Measurements from ENCODE around the gene PPARG.

PPARG gene

DNA sequence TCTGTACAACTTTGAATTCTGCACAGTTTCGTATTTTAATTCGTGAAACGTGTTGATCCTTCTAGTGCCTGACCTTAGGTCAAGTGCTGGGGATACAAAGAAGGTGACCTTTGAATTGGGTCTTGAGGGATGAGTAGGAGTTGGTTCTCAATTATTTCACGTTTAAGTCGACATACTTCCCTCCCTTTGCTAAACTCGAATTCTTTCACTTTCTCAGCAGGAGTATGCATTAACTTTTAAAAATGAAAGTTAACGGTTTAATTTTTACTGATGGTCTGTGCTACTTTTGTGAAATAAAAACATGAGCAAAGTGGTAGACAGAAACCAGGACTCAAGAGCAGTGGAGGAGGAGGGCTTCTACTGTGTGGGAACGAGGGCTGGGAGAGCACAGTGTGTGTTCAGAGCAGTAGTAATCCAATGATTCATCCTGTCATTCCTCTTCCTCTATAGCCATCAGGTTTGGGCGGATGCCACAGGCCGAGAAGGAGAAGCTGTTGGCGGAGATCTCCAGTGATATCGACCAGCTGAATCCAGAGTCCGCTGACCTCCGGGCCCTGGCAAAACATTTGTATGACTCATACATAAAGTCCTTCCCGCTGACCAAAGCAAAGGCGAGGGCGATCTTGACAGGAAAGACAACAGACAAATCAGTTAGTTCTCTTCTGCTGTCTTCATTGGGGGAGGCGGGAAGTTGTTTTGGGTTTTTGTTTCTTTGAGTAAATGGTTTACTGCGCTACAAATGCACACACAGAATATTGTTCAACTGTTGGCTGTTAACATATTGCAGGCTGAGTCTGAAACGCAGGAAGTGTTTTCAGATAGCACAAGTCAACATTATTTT is 116.8 kb downstream of the PPARG start:
- H3K4me3 ChIP-seq (ENCODE audit: low read depth, low read length): no peak overlapping the region
- no peak for TF ChIP-seq CTCF (IDR thresholded peaks at IDR 0.05; ENCODE audit: low read depth, low read length, missing control alignments)
- no peak for DNase-seq (ENCODE audit: low read depth)

- no peak for DNase-seq (ENCODE audit: low read depth)
- TF ChIP-seq CTCF (IDR thresholded peaks at IDR 0.05; ENCODE audit: low read depth, low read length, missing control alignments): no peak
- no peak overlapping the region for H3K4me3 ChIP-seq (ENCODE audit: low read depth, low read length)
Measured at GRCh38 chr3:12408984-12409683, 120.3 kb downstream of the PPARG start.

DNA sequence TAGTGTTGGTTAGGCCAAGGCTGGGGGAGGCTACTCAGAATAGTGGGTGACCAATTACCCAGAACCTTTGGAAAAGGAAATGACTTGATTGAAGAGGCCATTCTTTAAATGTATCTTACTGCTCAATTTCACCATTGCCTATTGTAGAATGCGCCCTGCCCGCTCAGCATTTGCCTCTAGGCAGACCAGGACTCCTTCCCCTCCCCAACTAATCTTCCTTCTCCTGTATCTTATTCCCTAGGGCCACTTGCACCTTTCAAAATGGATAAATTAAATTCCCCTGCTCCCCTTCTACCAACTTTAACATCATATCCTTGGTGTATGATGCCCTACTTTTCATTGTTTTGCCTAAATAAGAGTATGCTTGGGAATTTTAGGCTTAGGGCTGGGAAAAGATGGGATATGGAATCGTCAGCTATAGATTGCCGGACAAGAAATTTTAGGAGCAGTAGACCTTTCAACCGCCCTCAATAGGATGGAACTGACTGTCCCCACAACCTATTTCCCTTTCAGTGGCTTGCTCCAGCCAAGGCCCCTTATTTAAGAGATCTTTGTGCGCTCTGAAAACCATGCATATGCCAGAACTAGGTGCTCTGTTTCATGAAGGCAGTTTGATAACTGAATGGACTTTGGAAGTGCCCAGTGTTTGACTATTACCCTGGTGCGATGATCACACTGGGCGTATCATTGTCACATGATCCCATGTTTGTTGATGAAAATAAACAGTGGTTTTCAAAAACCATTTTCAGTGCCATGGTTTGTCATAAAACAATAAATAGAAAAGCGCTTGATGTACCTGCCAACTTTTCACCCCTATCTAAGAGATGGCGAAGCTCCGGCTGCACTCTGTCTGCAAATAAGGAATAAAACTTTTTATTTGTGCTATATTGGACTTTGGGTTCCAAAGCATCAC is 121.1 kb downstream of the PPARG start:
- DNase-seq (ENCODE audit: low read depth): no peak
- H3K4me3 ChIP-seq (ENCODE audit: low read depth, low read length): no peak overlapping the region
- TF ChIP-seq CTCF (IDR thresholded peaks at IDR 0.05; ENCODE audit: low read depth, low read length, missing control alignments): no peak

GRCh38 chr3:12413721-12414255 is 124.9 kb downstream of the PPARG start:
- DNase-seq (ENCODE audit: low read depth): no peak
- no peak overlapping the region for H3K4me3 ChIP-seq (ENCODE audit: low read depth, low read length)
- no peak for TF ChIP-seq CTCF (IDR thresholded peaks at IDR 0.05; ENCODE audit: low read depth, low read length, missing control alignments)

DNA sequence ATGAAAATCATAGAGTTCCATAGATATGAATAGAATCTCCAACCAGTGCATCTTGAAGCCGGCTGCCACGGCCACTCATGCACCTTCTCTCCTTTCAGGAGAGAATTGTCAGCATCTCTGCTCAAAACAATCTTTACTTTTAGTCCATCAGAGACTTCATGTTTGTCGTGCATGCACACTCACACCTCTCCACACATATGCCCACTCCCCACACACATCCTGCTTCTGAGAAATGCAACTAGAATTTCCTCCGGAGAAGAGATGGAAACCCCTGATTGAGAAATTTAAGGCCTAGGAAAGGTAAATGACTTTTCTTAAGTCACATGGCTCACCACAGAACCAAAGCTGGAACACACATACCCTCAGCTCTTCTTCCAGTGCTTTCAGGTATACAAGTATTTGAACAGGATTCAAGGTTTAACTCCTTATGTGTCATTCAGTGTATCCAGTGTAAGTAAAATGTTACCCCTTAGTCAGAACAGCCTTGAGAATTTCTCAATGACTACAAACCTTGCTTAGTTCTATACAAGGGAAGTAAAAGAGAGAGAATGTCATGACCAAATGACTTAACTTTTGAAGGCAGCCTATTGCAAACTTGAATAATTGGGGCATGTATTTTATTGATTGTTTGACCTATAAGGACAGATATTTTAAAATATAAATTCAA is 126.3 kb downstream of the PPARG start:
- TF ChIP-seq CTCF (IDR thresholded peaks at IDR 0.05; ENCODE audit: low read depth, low read length, missing control alignments): no peak
- no peak for DNase-seq (ENCODE audit: low read depth)
- H3K4me3 ChIP-seq (ENCODE audit: low read depth, low read length): no peak overlapping the region

- TF ChIP-seq CTCF (IDR thresholded peaks at IDR 0.05; ENCODE audit: low read depth, low read length, missing control alignments): no peak
- no peak for DNase-seq (ENCODE audit: low read depth)
- no peak overlapping the region for H3K4me3 ChIP-seq (ENCODE audit: low read depth, low read length)
Measured at GRCh38 chr3:12416731-12417130, 127.9 kb downstream of the PPARG start.

Data from GM12864 (cell line).